Stimulated activated CD8-positive, alpha-beta memory T cell treated with anti-CD3 and anti-CD28 coated beads, Interleukin-12 subunit alpha, Interleukin-12 subunit beta, amount 100 ng/mL, for 24 hours (primary cell): ENCODE measurements around the gene HECTD4.
"Not testable (repeated sequence)": the region's sequence is repeated elsewhere in the genome, so short reads cannot be mapped to it uniquely, and the experiment has no call there.

Experiments used
- DNase-seq: peaks from one replicate; pipeline ENCODE4 v3.0.0-alpha.2; 2020; ENCODE audit errors: extremely low read depth

Gene HECTD4

DNA sequence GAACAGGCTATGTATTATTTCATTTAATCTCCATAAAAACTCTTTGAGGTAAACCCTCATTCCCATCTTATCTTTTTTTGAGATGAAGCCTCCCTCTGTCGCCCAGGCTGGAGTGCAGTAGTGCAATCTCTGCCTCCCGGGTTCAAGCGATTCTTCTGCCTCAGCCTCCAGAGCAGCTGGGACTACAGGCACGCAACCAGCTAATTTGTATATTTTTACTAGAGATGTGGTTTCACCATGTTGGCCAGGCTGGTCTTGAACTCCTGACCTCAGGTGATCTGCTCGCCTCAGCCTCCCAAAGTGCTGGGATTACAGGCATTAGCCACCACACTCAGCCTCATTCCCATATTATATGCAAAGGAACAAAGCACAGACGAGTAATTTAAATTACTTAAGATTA, 25.5 kb upstream of the HECTD4 start:
- not testable (repeated sequence) for DNase-seq

DNA sequence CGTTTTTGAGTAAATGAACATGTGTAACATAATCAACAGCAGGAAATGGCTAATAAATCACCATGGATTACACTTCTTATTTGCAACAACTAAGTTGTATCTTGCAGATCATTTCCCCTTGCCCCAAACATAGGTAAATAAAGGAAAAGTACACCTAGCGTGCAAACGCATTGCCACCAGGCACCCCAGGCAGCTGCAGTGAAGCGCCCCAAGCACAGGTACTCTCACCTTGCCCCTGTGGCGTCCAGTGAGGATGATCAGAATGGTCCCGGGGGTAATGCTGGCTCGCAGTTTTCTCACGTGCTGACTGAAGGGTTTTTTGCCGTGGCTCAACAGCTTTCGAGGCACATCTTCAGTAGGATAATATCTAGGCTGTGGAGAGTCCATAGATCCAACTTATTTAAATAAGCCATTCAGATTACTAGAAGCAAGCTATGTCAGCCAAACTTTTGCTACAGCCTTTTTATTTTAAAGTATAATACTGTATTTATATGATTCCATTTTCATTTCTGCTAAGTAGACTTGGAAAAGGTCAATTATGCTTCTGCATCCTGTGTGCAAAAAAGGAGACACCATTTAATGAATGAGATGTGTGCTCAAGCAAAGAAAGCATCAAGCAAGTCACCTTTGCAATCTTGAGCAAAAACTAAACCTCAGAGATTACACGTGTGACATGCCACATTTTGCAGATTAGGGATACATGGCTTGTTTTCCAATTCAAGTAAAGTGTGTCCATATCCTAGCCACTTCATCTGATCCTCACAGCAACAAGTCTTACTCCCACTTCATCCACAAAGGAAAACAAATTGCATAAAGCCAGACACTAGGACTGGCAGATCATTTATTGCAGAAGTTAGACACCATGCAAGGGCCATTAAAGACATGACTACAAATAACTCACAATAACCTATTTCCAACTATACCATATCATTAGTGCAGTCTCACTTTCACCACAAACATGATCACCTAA, 24.6 kb upstream of the HECTD4 start:
- no peak for DNase-seq

GRCh38 chr12:112401903-112402498, 19.8 kb upstream of the HECTD4 start:
- DNase-seq, result no peak

DNA sequence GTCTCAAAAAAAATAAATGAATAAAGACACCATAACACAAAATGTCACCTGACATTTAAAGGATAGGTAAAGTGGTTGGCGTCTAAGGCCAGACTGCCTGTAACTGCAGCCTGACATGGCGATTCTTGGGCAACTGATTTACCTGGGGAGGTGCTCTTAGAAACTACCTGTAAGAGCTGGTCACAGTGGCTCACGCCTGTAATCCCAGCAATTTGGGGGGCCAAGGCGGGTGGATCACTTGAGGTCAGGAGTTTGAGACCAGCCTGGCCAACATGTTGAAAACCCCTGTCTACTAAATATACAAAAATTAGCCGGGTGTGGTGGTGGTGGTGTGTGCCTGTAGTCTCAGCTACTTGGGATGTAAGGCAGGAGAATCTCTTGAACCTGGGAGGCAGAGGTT, 18.8 kb upstream of the HECTD4 start:
- DNase-seq, result no peak

DNA sequence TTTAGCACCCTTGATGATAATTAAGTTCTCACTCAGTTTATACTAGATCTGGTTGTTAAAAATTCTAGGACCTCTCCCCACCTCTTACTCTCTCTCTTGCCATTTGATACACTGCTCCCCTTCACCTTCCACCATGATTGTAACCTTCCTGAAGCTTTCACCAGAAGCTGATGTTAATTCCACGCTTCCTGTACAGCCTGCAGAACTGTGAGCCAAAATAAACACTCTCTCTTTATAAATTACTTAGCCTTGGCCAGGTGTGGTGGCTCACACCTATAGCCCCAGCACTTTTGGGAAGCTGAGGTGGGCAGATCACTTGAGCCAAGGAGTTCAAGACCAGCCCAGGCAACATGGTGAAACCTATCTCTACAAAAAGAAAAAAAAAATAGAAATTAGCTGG, 11.1 kb upstream of the HECTD4 start:
- DNase-seq, result no peak

GRCh38 chr12:112389922-112390654, 7.9 kb upstream of the HECTD4 start:
- DNase-seq, result not testable (repeated sequence)

DNA sequence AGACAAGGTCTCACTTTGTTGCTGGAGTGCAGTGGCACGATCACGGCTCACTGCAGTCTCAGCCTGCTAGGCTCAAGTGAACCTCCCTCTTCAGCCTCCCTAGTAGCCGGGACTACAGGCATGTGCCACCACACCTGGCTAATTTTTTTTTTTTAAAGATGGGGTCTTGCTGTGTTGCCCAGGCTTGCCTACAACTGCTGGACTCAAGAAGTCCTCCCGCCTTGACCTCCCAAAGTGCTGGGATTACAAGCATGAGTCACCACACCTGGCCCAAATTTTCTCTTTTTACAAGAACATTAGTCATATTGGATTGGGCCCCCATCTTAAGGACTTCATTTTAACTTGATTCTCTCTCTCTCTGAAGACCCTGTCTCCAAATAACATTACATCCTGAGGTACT, 7.0 kb upstream of the HECTD4 start:
- no peak for DNase-seq

DNA sequence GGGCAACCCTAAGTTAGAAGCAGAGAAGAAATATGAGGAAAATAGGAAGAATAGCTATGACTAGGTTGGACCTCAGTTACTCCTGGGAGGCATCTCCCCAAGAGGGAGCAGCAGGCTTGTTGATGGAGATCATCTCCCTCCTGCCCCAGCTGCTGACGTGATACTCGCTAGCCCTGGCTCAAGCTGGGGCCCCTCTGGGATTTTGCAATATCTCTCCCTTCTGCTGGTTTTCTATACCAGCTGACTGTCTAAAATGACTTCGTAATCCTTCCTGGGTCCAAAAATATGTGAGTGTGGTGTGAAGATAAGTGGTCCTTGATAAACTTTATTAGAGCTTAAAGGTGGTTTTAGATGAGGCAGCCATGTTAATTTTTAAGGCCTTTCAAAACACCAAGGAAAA, 4.5 kb upstream of the HECTD4 start:
- DNase-seq, result no peak

DNA sequence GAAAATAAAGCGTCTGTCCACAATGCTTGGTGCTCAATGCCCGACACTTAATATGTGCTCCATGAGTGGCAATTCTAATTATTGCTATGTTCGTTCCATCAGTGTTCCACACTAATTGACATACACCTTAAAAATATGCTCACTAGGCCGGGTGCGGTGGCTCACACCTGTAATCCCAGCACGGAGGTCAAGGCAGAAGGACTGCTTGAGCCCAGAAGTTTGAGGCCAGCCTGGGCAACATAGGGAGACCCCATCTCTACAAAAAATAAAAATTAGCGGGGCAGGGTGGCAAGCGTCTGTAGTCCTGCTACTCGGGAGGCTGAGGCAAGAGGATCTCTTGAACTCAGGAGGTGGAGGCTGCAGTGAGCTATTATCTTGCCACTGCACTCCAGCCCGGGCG, 635 bp upstream of the HECTD4 start:
- no peak for DNase-seq

GRCh38 chr12:112381406-112381882, 787 bp downstream of the HECTD4 start:
- no peak for DNase-seq

- no peak for DNase-seq
Observed at GRCh38 chr12:112380663-112381405, 1.4 kb downstream of the HECTD4 start.

- DNase-seq, result no peak
Observed at GRCh38 chr12:112375105-112375504, 7.1 kb downstream of the HECTD4 start.

- DNase-seq, result no peak
Observed at GRCh38 chr12:112374166-112374740, 8.0 kb downstream of the HECTD4 start.

DNA sequence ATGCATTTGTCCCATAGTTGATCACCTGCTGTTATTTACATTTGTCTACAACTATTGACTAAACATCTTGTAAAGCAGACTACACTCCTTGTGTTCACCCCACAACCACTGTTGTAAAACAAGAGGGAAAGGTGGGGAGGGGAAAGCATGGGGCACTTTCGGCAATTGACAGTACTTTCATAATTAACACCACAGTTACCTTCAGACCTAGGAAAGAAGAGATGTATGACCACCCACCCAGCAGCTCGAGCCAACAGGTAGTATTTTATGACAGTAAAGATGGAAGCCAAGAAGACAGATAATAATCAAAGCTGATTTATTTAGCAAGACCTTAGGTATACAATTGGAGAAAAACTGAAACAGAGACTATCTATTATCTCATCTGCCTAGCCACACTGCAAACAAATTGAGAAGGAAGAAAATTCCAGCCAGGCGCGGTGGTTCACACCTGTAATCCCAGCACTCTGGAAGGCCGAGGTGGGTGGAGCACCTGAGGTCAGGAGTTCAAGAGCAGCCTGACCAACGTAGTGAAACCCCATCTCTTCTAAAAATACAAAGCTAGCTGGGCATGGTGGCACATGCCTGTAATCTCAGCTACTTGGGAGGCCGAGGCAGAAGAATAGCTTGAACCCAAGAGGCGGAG, 11.2 kb downstream of the HECTD4 start:
- no peak for DNase-seq

GRCh38 chr12:112370199-112370598, 12.0 kb downstream of the HECTD4 start:
- DNase-seq, result no peak

- no peak for DNase-seq
Observed at GRCh38 chr12:112368856-112369255, 13.4 kb downstream of the HECTD4 start.

- DNase-seq, result no peak
Observed at GRCh38 chr12:112367965-112368364, 14.3 kb downstream of the HECTD4 start.

DNA sequence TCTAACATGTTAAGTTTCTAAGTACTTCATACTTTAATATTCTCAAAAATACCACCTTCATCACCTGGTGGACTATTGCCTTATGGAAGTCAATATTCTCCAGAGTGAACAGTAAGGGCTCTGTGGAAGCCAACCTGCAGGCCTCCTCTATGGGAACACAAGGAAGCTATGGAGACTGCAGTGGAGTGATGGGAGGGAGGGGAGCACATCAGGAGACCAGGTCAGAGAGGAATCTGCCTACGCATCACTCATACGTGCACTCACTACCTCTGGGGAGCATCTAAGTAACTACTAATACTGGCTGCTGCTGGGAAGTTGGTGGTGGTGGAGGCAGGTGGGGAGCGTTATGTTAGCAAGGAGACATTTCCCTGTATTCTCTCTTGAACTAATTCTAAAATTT, 19.9 kb downstream of the HECTD4 start:
- no peak for DNase-seq

- no peak for DNase-seq
Observed at GRCh38 chr12:112361271-112361670, 21.0 kb downstream of the HECTD4 start.

GRCh38 chr12:112359290-112359689, 22.9 kb downstream of the HECTD4 start:
- DNase-seq, result no peak

- DNase-seq, result no peak
Observed at GRCh38 chr12:112357214-112357613, 25.0 kb downstream of the HECTD4 start.
